ENCODE results near the gene NXF1. TPM values are rescaled to one million over a fixed set of nuclear protein-coding genes. Genes with fewer than 3 reads are reported as not detected.
A peak's percentile ranks its signal among the peaks of the same experiment; 100 is the strongest.

The NXF1 gene
- total and polyA plus RNA-seq, 2 of the 13 experiments (the other 11 are each of a cell fraction or from before 2014, with no cell fraction given), result 30.4 to 30.9 TPM

DNA sequence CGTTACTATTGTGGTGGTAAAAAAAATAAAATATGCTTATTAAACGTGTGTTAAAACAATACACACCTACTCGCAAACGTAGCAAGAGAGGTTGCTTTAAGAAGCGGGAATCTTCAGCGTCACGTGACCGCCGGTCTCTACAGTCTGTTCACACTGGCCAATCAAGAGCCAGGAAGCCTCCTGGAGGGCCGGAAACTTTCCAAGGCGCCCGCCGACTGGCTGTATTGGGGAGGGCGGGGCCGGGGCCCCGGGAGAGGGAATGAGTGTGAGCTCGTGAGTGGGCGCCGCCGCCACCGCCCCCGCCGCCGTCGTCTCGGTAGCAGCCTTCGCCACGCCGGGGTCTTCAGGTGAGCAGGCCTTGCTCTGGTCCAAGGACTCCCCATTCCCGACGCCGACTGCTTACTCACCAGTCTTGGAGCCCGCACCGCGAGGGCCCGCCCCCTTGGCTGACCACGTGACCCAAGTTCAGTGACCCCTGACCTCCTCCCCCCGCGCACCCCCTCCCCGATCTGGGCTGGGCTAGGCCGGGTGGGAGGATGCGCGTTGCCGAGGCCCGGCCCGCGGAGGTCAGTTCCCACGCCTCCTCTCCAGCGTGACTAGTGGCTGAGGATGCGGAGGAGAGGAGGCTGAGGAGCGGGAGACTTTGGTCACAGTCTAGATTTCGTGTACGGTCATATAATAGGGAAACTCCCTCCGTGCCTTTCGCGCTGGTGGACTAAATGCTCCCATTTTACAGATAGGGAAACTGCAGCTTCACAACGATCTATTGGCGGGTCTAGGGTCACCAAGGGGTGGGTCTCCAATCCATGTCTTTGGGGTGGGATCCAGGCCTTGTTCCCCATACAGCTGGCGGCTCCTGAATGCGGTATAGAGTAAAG, 33.9 kb downstream of the NXF1 start, which contains the start of gene TAF6L (continued):
- no peak for TF ChIP-seq CEBPZ (IDR thresholded peaks at IDR 0.05; ENCODE audit: low read length)
- no peak for TF ChIP-seq HNRNPL (IDR thresholded peaks at IDR 0.05; ENCODE audit: low read depth, low read length)
- no peak; the same call in 1 of the 2 replicates for TF ChIP-seq U2AF2 (IDR thresholded peaks at IDR 0.05; ENCODE audit: low read depth, low read length)
- no peak for TF ChIP-seq ZNF737 (CRISPR knock-in tag; IDR thresholded peaks at IDR 0.05; ENCODE audit: borderline replicate concordance)
- TF ChIP-seq ZNF660 (CRISPR knock-in tag; IDR thresholded peaks at IDR 0.05; ENCODE audit: borderline replicate concordance, low read depth), result no peak
- no peak for TF ChIP-seq CHD2 (IDR thresholded peaks at IDR 0.05; ENCODE audit: low read depth, low read length)
- TF ChIP-seq, protein P1, sequence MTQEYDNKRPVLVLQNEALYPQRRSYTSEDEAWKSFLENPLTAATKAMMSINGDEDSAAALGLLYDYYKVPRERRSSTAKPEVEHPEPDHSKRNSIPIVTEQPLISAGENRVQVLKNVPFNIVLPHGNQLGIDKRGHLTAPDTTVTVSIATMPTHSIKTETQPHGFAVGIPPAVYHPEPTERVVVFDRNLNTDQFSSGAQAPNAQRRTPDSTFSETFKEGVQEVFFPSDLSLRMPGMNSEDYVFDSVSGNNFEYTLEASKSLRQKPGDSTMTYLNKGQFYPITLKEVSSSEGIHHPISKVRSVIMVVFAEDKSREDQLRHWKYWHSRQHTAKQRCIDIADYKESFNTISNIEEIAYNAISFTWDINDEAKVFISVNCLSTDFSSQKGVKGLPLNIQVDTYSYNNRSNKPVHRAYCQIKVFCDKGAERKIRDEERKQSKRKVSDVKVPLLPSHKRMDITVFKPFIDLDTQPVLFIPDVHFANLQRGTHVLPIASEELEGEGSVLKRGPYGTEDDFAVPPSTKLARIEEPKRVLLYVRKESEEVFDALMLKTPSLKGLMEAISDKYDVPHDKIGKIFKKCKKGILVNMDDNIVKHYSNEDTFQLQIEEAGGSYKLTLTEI (CRISPR knock-in tag; conservative IDR thresholded peaks at IDR 0.05), result no peak
- 0 out of 2 replicates have a peak, but pooled peaks have one; percentile 46 for TF ChIP-seq AHR (CRISPR knock-in tag; IDR thresholded peaks at IDR 0.05)
- peak; percentile 80; the same call in 1 of the 2 replicates for TF ChIP-seq ZNF225 (CRISPR knock-in tag; IDR thresholded peaks at IDR 0.05)
- no peak for TF ChIP-seq FOXO1 (CRISPR knock-in tag; IDR thresholded peaks at IDR 0.05)
- TF ChIP-seq MNT (IDR thresholded peaks at IDR 0.05), result 0 out of 2 replicates have a peak, but pooled peaks have one; percentile 19
- TF ChIP-seq NR2F2 (IDR thresholded peaks at IDR 0.05; ENCODE audit: borderline replicate concordance, low read depth), result peak; percentile 85
- no peak for TF ChIP-seq ZNF317 (CRISPR knock-in tag; IDR thresholded peaks at IDR 0.05)
- peak; percentile 76; the same call in 1 of the 2 replicates for TF ChIP-seq ZNF747 (CRISPR knock-in tag; IDR thresholded peaks at IDR 0.05; ENCODE audit: borderline replicate concordance)
- TF ChIP-seq ZFYVE20 (CRISPR knock-in tag; IDR thresholded peaks at IDR 0.05; ENCODE audit: borderline replicate concordance, low read depth), result no peak
- TF ChIP-seq SPEN (CRISPR knock-in tag; IDR thresholded peaks at IDR 0.05; ENCODE audit: low read depth), result peak; percentile 69
- TF ChIP-seq MZF1 (CRISPR knock-in tag; IDR thresholded peaks at IDR 0.05; ENCODE audit: borderline replicate concordance), result no peak
- no peak; the same call in 1 of the 2 replicates for TF ChIP-seq CSRNP1 (CRISPR knock-in tag; IDR thresholded peaks at IDR 0.05)
- no peak for TF ChIP-seq ZNF790 (CRISPR knock-in tag; IDR thresholded peaks at IDR 0.05; ENCODE audit: borderline replicate concordance)
- TF ChIP-seq HMG20B (CRISPR knock-in tag; conservative IDR thresholded peaks at IDR 0.05), result no peak
- TF ChIP-seq ZNF567 (CRISPR knock-in tag; IDR thresholded peaks at IDR 0.05; ENCODE audit: borderline replicate concordance), result no peak
